Uterus (tissue), 4 donors: ENCODE data around the gene GALNT9. TPM values are rescaled to one million over a fixed set of nuclear protein-coding genes. Genes with fewer than 3 reads are reported as not detected.

Experiments used
- DNase-seq, 2 donors: peaks; one replicate each; pipeline ENCODE4 v3.0.0-alpha.2; 2019 to 2020
- H3K27ac ChIP-seq, 2 donors: fragments of 200-600 bp; sonication (generic); 1 replicate in 1 of 2; 2 replicates in 1 of 2; pipeline ENCODE4 v1.5.1; 2016 to 2018
- H3K27me3 ChIP-seq, 2 donors: fragments of 200-600 bp; sonication (generic); one replicate each; pipeline ENCODE4 v1.5.1; 2018 to 2019; ENCODE audit warnings: control low read depth in 1 of 2
- H3K36me3 ChIP-seq, 2 donors: fragments of 200-600 bp; sonication (generic); one replicate each; pipeline ENCODE4 v1.5.1; 2019; ENCODE audit warnings: control low read depth in 1 of 2
- H3K4me1 ChIP-seq, 2 donors: fragments of 200-600 bp; sonication (generic); one replicate each; pipeline ENCODE4 v1.5.1; 2018 to 2019; ENCODE audit warnings: control low read depth in 1 of 2
- H3K4me3 ChIP-seq, 2 donors: fragments of 200-600 bp; sonication (generic); 1 replicate in 1 of 2; 2 replicates in 1 of 2; pipeline ENCODE4 v1.5.1; 2018 to 2019; ENCODE audit warnings: mild to moderate bottlenecking in 1 of 2
- H3K9me3 ChIP-seq, 2 donors: fragments of 200-600 bp; sonication (generic); one replicate each; pipeline ENCODE4 v1.5.1; 2019; ENCODE audit warnings: control low read depth in 1 of 2
- CTCF ChIP-seq, 4 experiments: fragments of 200-600 bp in 2 of 4; fragments of 450-650 bp in 2 of 4; sonication (generic) in 2 of 4; IDR thresholded peaks; one replicate each; pipeline ENCODE4 v1.5.1; 2016 to 2019; ENCODE audit warnings: antibody characterized with exemption in 4 of 4, mild to moderate bottlenecking in 2 of 4, moderate library complexity in 1 of 4
- POLR2A ChIP-seq, 2 donors: fragments of 450-650 bp; IDR thresholded peaks; one replicate each; pipeline ENCODE4 v1.6.1; 2016; ENCODE audit warnings: antibody characterized with exemption in 2 of 2, mild to moderate bottlenecking in 1 of 2, moderate library complexity in 1 of 2
- intact Hi-C: fragments of 100-400 bp; cut with DNase I; formaldehyde crosslinking; loops from one replicate; pipeline ENCODE4 v1.15.1; 2023; ENCODE audit warnings: low total_unique reads
- total RNA-seq, 4 donors: library from RNA; depleted of rRNA in 3 of 4; stranded (reverse); fragments of >200 nt in 3 of 4; gene quantifications; one replicate each; pipeline versions ENCODE4 v1.1.0 to v1.2.4, GENCODE V29; 2014 to 2023
- donor health status: DM: yes; HTN: yes; CAD: no.

GALNT9 gene
- total RNA-seq, 4 donors from 2014 or later, result 1.5 to 4.3 TPM; not detected in 2

DNA sequence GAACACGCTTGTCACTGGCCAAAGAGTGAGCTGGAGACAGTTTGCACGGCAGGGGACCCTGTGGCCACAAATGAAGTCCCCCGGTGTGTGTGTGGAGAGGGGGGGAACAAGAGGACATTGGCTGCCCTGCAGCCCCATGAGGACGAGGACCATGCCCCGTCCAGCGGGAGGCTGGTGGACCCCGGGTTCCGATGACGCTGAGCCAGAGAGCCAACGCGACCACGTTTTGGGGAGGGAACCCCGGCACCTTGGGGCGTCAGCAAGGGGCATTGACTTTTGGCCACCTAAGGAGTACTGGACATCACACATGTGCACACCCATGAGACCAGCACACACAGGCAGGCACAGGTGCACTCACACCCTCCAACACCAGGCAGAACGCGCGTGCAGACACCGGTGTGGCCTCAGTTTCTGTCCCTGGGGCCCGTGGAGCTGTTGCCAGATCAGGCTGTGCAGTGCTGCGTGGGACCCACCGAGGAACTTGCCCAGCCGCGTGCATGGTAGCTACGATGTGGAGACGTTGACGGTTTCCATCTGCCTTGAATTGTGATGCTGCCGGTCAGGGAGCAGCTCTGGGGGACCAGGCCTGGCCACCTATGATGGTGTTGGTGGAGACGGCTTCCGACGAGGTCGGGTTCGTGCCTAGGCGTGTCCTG is 158.6 kb downstream of the GALNT9 start:
- intact Hi-C loops, result no loop called here
- no peak overlapping the region for H3K4me3 ChIP-seq
- no peaks in the 10 kb centered on the region for H3K9me3 ChIP-seq
- H3K27ac ChIP-seq, result no peak overlapping the region
- peaks cover 0 to 24% of the 10 kb centered on the region in 2 donors for H3K27me3 ChIP-seq
- DNase-seq, result no peak
- H3K36me3 ChIP-seq, result no peaks in the 10 kb centered on the region
- TF ChIP-seq CTCF (IDR thresholded peaks at IDR 0.05) (no peak), POLR2A (IDR thresholded peaks at IDR 0.05) (no peak)
- no peaks in the 10 kb centered on the region for H3K4me1 ChIP-seq

DNA sequence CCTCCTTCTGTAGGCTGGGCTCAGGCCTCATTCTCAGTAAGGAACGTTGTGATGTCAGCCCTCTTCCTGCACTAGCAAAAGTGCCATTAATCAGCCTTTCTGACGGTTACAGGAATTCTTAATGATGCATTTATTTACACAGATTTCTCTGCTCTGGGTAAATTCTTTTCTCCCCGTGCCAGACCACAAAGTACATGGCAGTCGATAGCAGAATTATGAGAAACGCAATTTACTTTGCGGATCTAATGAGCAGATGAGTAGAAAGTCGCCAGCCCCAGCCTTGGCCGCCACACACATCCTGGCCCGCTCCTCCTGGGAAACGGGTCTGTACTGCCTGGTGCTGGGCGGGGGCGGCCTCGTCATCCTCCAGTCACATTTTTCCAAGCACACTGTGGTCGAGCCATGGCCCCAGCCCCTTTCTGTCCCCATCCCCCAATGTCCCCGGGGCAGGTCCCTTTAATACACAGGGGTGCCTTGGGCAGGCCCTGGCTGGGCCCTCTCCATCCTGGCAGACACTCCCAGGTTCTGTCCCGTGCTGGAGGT is 159.2 kb downstream of the GALNT9 start:
- no peak overlapping the region for H3K27ac ChIP-seq
- no peaks in the 10 kb centered on the region for H3K4me1 ChIP-seq
- H3K27me3 ChIP-seq, result peaks cover 0 to 19% of the 10 kb centered on the region in 2 donors
- intact Hi-C loops, result no loop called here
- H3K4me3 ChIP-seq, result no peak overlapping the region
- H3K36me3 ChIP-seq, result no peaks in the 10 kb centered on the region
- no peak for DNase-seq
- no peaks in the 10 kb centered on the region for H3K9me3 ChIP-seq
- TF ChIP-seq CTCF (IDR thresholded peaks at IDR 0.05), result no peak
- TF ChIP-seq POLR2A (IDR thresholded peaks at IDR 0.05), result no peak

GRCh38 chr12:132169376-132169775 is 160.0 kb downstream of the GALNT9 start:
- no peak for TF ChIP-seq CTCF (IDR thresholded peaks at IDR 0.05)
- TF ChIP-seq POLR2A (IDR thresholded peaks at IDR 0.05), result no peak
- no peaks in the 10 kb centered on the region for H3K4me1 ChIP-seq
- no peaks in the 10 kb centered on the region for H3K9me3 ChIP-seq
- H3K36me3 ChIP-seq, result no peaks in the 10 kb centered on the region
- intact Hi-C loops, result no loop called here
- H3K4me3 ChIP-seq, result no peak overlapping the region
- peaks cover 0 to 19% of the 10 kb centered on the region in 2 donors for H3K27me3 ChIP-seq
- DNase-seq, result no peak
- no peak overlapping the region for H3K27ac ChIP-seq

DNA sequence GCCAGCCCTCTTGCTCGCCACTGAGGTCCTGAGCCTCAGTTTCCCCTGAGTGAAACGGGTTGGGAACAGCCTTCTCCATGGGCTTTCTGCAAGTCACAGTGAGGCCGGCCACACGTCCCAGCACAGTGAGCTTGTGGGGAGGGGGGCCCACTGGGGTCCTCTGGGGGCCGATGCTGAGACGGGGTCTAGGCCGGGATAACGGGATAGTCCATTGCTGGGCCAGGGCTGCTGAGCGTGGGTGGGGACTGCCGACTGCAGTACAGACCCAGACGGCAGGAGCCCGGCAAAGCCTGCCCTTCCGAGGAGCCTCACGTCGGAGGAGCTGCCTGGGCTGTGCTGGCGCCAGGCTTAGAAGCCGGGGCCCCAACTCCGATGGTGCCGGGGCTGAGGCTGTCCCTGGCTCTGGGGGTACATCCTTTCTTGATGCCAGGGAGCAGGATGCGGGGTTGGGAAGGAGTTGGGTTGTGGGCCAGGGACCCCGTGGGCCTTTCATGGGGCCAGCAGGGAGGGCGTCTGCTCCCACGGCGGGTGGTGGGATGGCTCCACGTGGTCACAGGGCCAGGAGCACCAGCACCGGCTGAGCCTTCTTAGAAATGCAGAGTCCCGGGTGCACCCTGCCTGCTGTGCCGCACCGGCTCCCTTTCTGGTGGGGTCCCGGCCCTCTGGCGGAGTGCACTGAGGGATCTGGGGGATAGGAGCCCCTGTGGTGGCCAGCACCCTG is 160.9 kb downstream of the GALNT9 start:
- Histone ChIP-seq H3K9me3 (no peaks in the 10 kb centered on the region), H3K27ac (no peak overlapping the region), H3K27me3 (peaks cover 0 to 19% of the 10 kb centered on the region in 2 donors), H3K36me3 (no peaks in the 10 kb centered on the region), H3K4me1 (no peaks in the 10 kb centered on the region), H3K4me3 (no peak overlapping the region)
- no peak for DNase-seq
- intact Hi-C loops, result no loop called here
- TF ChIP-seq POLR2A (IDR thresholded peaks at IDR 0.05), result no peak
- TF ChIP-seq CTCF (IDR thresholded peaks at IDR 0.05), result no peak
